ENCODE measurements around the gene SEZ6L2.

SEZ6L2 gene

GRCh38 chr16:29862383-29862883 lies 36.9 kb downstream of the SEZ6L2 start:
- Mint-ChIP-seq H3K27ac (peak overlapping the region; percentile 100), H3K9me3 (no peaks in the 10 kb centered on the region), H3K36me3 (ENCODE audit: low read depth) (peaks cover 41% of the 10 kb centered on the region), H3K27me3 (no peaks in the 10 kb centered on the region), H3K4me1 (ENCODE audit: low read depth) (peaks cover 23% of the 10 kb centered on the region), H3K4me3 (peak overlapping the region; percentile 88)
- DNase-seq: no peak

- Mint-ChIP-seq H3K36me3 (ENCODE audit: low read depth) (peaks cover 44% of the 10 kb centered on the region), H3K4me3 (no peak overlapping the region)
Measured at GRCh38 chr16:29860218-29860617, 39.1 kb downstream of the SEZ6L2 start.

GRCh38 chr16:29858974-29859373 lies 40.4 kb downstream of the SEZ6L2 start:
- Mint-ChIP-seq H3K4me1 (ENCODE audit: low read depth) (peaks cover 23% of the 10 kb centered on the region), H3K27me3 (no peaks in the 10 kb centered on the region), H3K9me3 (no peaks in the 10 kb centered on the region), H3K27ac (no peak overlapping the region), H3K4me3 (no peak overlapping the region), H3K36me3 (ENCODE audit: low read depth) (peaks cover 44% of the 10 kb centered on the region)
- DNase-seq: no peak

More at GRCh38 chr16:29860218-29860617, 39.1 kb downstream of the SEZ6L2 start:
- Mint-ChIP-seq H3K27me3 (no peaks in the 10 kb centered on the region), H3K4me1 (ENCODE audit: low read depth) (peaks cover 23% of the 10 kb centered on the region), H3K9me3 (no peaks in the 10 kb centered on the region), H3K27ac (no peak overlapping the region)
- DNase-seq: no peak

GRCh38 chr16:29858149-29858849 lies 41.1 kb downstream of the SEZ6L2 start:
- H3K36me3 Mint-ChIP-seq (ENCODE audit: low read depth): peaks cover 44% of the 10 kb centered on the region

GRCh38 chr16:29857133-29857760 lies 42.1 kb downstream of the SEZ6L2 start:
- Mint-ChIP-seq H3K27ac (peak overlapping the region; percentile 37), H3K4me1 (ENCODE audit: low read depth) (peaks cover 20% of the 10 kb centered on the region), H3K27me3 (no peaks in the 10 kb centered on the region), H3K9me3 (no peaks in the 10 kb centered on the region), H3K4me3 (no peak overlapping the region), H3K36me3 (ENCODE audit: low read depth) (peaks cover 40% of the 10 kb centered on the region)
- no peak for DNase-seq

More at GRCh38 chr16:29858149-29858849, 41.1 kb downstream of the SEZ6L2 start:
- Mint-ChIP-seq H3K4me3 (no peak overlapping the region), H3K4me1 (ENCODE audit: low read depth) (peaks cover 20% of the 10 kb centered on the region), H3K27ac (no peak overlapping the region), H3K27me3 (no peaks in the 10 kb centered on the region), H3K9me3 (no peaks in the 10 kb centered on the region)
- no peak for DNase-seq

- H3K27ac Mint-ChIP-seq: no peak overlapping the region
Measured at GRCh38 chr16:29854520-29855100, 44.7 kb downstream of the SEZ6L2 start.

GRCh38 chr16:29852654-29853053 lies 46.7 kb downstream of the SEZ6L2 start:
- Mint-ChIP-seq H3K4me1 (ENCODE audit: low read depth) (peaks cover 7% of the 10 kb centered on the region), H3K27ac (no peak overlapping the region), H3K36me3 (ENCODE audit: low read depth) (peaks cover 18% of the 10 kb centered on the region), H3K9me3 (no peaks in the 10 kb centered on the region), H3K27me3 (no peaks in the 10 kb centered on the region), H3K4me3 (no peak overlapping the region)
- no peak for DNase-seq

More at GRCh38 chr16:29854520-29855100, 44.7 kb downstream of the SEZ6L2 start:
- H3K27me3 Mint-ChIP-seq: no peaks in the 10 kb centered on the region
- H3K36me3 Mint-ChIP-seq (ENCODE audit: low read depth): peaks cover 23% of the 10 kb centered on the region
- no peak for DNase-seq
- H3K4me3 Mint-ChIP-seq: no peak overlapping the region
- peaks cover 3% of the 10 kb centered on the region for H3K4me1 Mint-ChIP-seq (ENCODE audit: low read depth)
- no peaks in the 10 kb centered on the region for H3K9me3 Mint-ChIP-seq

GRCh38 chr16:29850998-29851397 lies 48.4 kb downstream of the SEZ6L2 start:
- Mint-ChIP-seq H3K9me3 (no peaks in the 10 kb centered on the region), H3K4me1 (ENCODE audit: low read depth) (peaks cover 7% of the 10 kb centered on the region), H3K36me3 (ENCODE audit: low read depth) (peaks cover 26% of the 10 kb centered on the region), H3K27me3 (no peaks in the 10 kb centered on the region), H3K4me3 (no peak overlapping the region), H3K27ac (peak overlapping the region; percentile 0)
- no peak for DNase-seq

- DNase-seq: no peak
- H3K27me3 Mint-ChIP-seq: no peaks in the 10 kb centered on the region
- H3K27ac Mint-ChIP-seq: no peak overlapping the region
- H3K9me3 Mint-ChIP-seq: no peaks in the 10 kb centered on the region
- peaks cover 40% of the 10 kb centered on the region for H3K36me3 Mint-ChIP-seq (ENCODE audit: low read depth)
- H3K4me1 Mint-ChIP-seq (ENCODE audit: low read depth): peaks cover 7% of the 10 kb centered on the region
- H3K4me3 Mint-ChIP-seq: no peak overlapping the region
Measured at GRCh38 chr16:29849505-29849904, 49.8 kb downstream of the SEZ6L2 start.

GRCh38 chr16:29848420-29849297 lies 50.7 kb downstream of the SEZ6L2 start:
- peak; percentile 88 for DNase-seq
- Mint-ChIP-seq H3K36me3 (ENCODE audit: low read depth) (peaks cover 49% of the 10 kb centered on the region), H3K27ac (peak overlapping the region; percentile 50), H3K4me1 (ENCODE audit: low read depth) (peaks cover 7% of the 10 kb centered on the region), H3K4me3 (no peak overlapping the region), H3K27me3 (no peaks in the 10 kb centered on the region), H3K9me3 (no peaks in the 10 kb centered on the region)

- Mint-ChIP-seq H3K27ac (no peak overlapping the region), H3K27me3 (no peaks in the 10 kb centered on the region), H3K36me3 (ENCODE audit: low read depth) (peaks cover 71% of the 10 kb centered on the region), H3K4me3 (no peak overlapping the region), H3K4me1 (ENCODE audit: low read depth) (peaks cover 7% of the 10 kb centered on the region), H3K9me3 (no peaks in the 10 kb centered on the region)
- no peak for DNase-seq
Measured at GRCh38 chr16:29845656-29846055, 53.7 kb downstream of the SEZ6L2 start.

- DNase-seq: no peak
- no peak overlapping the region for H3K27ac Mint-ChIP-seq
Measured at GRCh38 chr16:29844575-29845331, 54.6 kb downstream of the SEZ6L2 start.

GRCh38 chr16:29843931-29844330 lies 55.4 kb downstream of the SEZ6L2 start:
- Mint-ChIP-seq H3K27ac (peak overlapping the region; percentile 78), H3K4me1 (ENCODE audit: low read depth) (peaks cover 7% of the 10 kb centered on the region), H3K9me3 (no peaks in the 10 kb centered on the region), H3K36me3 (ENCODE audit: low read depth) (peaks cover 86% of the 10 kb centered on the region), H3K27me3 (no peaks in the 10 kb centered on the region), H3K4me3 (no peak overlapping the region)
- DNase-seq: no peak

More at GRCh38 chr16:29844575-29845331, 54.6 kb downstream of the SEZ6L2 start:
- peaks cover 7% of the 10 kb centered on the region for H3K4me1 Mint-ChIP-seq (ENCODE audit: low read depth)
- H3K4me3 Mint-ChIP-seq: no peak overlapping the region
- peaks cover 80% of the 10 kb centered on the region for H3K36me3 Mint-ChIP-seq (ENCODE audit: low read depth)
- H3K9me3 Mint-ChIP-seq: no peaks in the 10 kb centered on the region
- H3K27me3 Mint-ChIP-seq: no peaks in the 10 kb centered on the region
